ENCODE results near the gene NME7. TPM values are rescaled to one million over a fixed set of nuclear protein-coding genes. Genes with fewer than 3 reads are reported as not detected.

NME7 gene
- total RNA-seq, 1 donor from 2014 or later, result 23.6 TPM

DNA sequence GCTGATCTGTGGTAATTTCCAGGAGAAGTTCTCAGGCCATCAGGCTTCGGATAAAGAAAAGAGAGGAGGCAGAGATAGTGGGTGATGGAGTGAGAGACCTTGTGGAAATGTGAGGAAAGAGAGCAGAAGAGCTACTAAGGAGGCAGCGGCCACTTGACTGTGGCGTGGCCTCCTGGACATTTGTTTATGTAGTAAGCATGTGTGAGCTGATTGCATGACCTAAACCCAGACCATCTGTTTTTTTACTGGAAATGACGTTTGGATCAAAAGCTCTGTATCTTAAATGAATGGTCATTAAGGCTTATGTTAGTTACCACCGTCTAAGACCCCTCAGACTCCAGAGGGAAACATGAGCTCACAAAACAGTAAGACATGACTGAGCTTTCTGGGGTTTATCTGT is 247.5 kb downstream of the NME7 start:
- TF ChIP-seq, protein P1, sequence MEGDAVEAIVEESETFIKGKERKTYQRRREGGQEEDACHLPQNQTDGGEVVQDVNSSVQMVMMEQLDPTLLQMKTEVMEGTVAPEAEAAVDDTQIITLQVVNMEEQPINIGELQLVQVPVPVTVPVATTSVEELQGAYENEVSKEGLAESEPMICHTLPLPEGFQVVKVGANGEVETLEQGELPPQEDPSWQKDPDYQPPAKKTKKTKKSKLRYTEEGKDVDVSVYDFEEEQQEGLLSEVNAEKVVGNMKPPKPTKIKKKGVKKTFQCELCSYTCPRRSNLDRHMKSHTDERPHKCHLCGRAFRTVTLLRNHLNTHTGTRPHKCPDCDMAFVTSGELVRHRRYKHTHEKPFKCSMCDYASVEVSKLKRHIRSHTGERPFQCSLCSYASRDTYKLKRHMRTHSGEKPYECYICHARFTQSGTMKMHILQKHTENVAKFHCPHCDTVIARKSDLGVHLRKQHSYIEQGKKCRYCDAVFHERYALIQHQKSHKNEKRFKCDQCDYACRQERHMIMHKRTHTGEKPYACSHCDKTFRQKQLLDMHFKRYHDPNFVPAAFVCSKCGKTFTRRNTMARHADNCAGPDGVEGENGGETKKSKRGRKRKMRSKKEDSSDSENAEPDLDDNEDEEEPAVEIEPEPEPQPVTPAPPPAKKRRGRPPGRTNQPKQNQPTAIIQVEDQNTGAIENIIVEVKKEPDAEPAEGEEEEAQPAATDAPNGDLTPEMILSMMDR (IDR thresholded peaks at IDR 0.05), result no peak
- no peak for TF ChIP-seq POLR2AphosphoS5 (IDR thresholded peaks at IDR 0.05; ENCODE audit: insufficient read depth in 1 of 2, low read depth in 1 of 2)
- no peak for TF ChIP-seq POLR2A (IDR thresholded peaks at IDR 0.05)
- H3K4me1 ChIP-seq, result peaks cover 10% of the 10 kb centered on the region
- no peaks in the 10 kb centered on the region for H3K36me3 ChIP-seq
- no peak for DNase-seq (ENCODE audit: extremely low spot score in 2 of 2)
- intact Hi-C loops (cut with DNase I), result no loop called here
- no peak overlapping the region for H3K4me3 ChIP-seq
- no peaks in the 10 kb centered on the region for H3K27me3 ChIP-seq
- H3K27ac ChIP-seq, result no peak overlapping the region
- no peaks in the 10 kb centered on the region for H3K9me3 ChIP-seq

DNA sequence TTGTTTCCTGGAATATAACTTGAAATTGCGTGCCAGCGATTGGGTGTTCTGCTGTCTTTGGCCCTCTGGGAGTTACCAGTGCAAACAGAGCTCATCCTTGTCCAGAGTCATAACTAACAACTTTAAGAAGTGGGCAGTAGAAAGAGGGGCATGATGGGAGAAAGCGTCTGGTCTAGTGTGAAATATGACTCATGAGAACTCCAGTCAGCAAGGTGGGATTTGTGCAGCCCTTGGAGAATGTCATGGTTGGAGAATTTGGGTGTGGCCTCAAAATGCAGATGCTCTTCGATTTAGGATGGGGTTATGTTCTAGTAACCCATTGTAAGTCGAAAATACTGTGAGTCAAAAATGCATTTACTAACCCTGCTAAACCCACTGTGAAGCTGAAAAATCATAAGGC is 248.2 kb downstream of the NME7 start:
- no peak overlapping the region for H3K27ac ChIP-seq
- no peaks in the 10 kb centered on the region for H3K36me3 ChIP-seq
- no peak for DNase-seq (ENCODE audit: extremely low spot score in 2 of 2)
- intact Hi-C loops (cut with DNase I), result no loop called here
- TF ChIP-seq POLR2AphosphoS5 (IDR thresholded peaks at IDR 0.05; ENCODE audit: insufficient read depth in 1 of 2, low read depth in 1 of 2) (no peak), POLR2A (IDR thresholded peaks at IDR 0.05) (no peak)
- TF ChIP-seq, protein P1 (IDR thresholded peaks at IDR 0.05), result no peak
- peaks cover 10% of the 10 kb centered on the region for H3K4me1 ChIP-seq
- H3K27me3 ChIP-seq, result no peaks in the 10 kb centered on the region
- H3K4me3 ChIP-seq, result no peak overlapping the region
- no peaks in the 10 kb centered on the region for H3K9me3 ChIP-seq

DNA sequence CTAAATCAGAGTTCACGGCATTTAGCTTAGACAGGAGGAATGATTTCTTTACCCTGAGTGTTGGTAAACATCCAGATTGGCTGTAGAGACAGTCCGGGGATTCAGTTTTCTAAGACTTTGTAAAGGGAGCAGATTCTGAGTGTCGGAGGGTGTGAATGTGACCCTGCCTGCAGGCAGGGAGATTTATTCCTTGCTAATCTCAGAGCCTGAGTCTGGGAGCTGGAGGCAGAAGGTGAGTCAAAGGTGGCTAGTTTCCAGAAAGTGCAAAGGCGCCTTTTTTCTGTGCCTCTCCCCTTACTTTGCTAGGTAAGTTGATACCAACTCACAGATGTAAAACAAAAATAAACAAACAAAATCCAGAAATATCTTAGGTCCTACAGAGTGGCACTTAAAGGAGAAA is 249.4 kb downstream of the NME7 start:
- no peaks in the 10 kb centered on the region for H3K27me3 ChIP-seq
- peaks cover 10% of the 10 kb centered on the region for H3K4me1 ChIP-seq
- H3K4me3 ChIP-seq, result no peak overlapping the region
- no peak for TF ChIP-seq POLR2A (IDR thresholded peaks at IDR 0.05)
- TF ChIP-seq, protein P1 (IDR thresholded peaks at IDR 0.05), result no peak
- TF ChIP-seq POLR2AphosphoS5 (IDR thresholded peaks at IDR 0.05; ENCODE audit: insufficient read depth in 1 of 2, low read depth in 1 of 2), result no peak
- H3K9me3 ChIP-seq, result no peaks in the 10 kb centered on the region
- H3K36me3 ChIP-seq, result no peaks in the 10 kb centered on the region
- DNase-seq (ENCODE audit: extremely low spot score in 2 of 2), result no peak
- intact Hi-C loops (cut with DNase I), result no loop called here
- H3K27ac ChIP-seq, result no peak overlapping the region

DNA sequence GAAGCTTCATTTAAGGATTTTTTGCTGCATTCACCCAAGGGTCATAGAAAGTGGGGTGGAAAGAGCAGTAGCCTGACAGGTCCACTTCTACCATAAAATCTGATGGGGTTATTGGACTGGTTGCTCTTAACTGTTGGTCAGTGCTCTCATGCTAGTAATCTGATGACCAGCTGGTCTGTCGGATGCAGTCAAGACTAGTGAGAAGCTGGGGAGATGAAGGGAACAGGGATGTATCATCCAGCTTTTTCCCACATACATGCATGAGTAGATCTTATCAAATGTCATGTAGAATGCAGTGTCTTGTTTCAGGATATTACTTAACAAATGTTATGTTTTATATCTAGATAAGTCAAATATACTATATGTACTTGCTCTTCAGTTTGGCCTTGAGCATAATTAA is 250.0 kb downstream of the NME7 start:
- H3K36me3 ChIP-seq, result no peaks in the 10 kb centered on the region
- H3K27me3 ChIP-seq, result no peaks in the 10 kb centered on the region
- no peaks in the 10 kb centered on the region for H3K9me3 ChIP-seq
- no peak overlapping the region for H3K27ac ChIP-seq
- DNase-seq (ENCODE audit: extremely low spot score in 2 of 2), result no peak
- TF ChIP-seq, protein P1 (IDR thresholded peaks at IDR 0.05), result no peak
- TF ChIP-seq POLR2A (IDR thresholded peaks at IDR 0.05), result no peak
- TF ChIP-seq POLR2AphosphoS5 (IDR thresholded peaks at IDR 0.05; ENCODE audit: insufficient read depth in 1 of 2, low read depth in 1 of 2), result no peak
- intact Hi-C loops (cut with DNase I), result no loop called here
- peaks cover 10% of the 10 kb centered on the region for H3K4me1 ChIP-seq
- H3K4me3 ChIP-seq, result no peak overlapping the region

DNA sequence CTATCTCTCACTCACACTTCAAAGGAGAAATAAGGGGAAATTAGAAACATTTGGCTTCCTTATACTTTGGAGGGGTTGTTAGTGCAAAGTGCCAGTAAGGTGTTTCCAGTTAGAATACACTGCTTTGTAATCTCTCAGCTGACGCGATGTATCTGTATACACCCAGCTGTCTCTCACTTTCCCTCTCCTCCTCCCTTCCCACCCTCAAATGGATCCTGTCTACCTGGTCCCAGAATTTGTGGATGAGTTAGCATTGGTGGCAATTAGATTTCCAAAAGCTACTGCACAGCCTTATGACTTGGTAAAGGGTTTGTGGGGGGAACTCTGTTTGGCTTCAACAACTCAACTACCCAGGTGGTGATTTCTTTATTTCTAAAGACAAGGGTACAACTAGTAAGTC is 250.6 kb downstream of the NME7 start:
- Histone ChIP-seq H3K4me3 (no peak overlapping the region), H3K27me3 (no peaks in the 10 kb centered on the region), H3K27ac (no peak overlapping the region), H3K36me3 (no peaks in the 10 kb centered on the region), H3K4me1 (peaks cover 10% of the 10 kb centered on the region), H3K9me3 (no peaks in the 10 kb centered on the region)
- TF ChIP-seq POLR2AphosphoS5 (IDR thresholded peaks at IDR 0.05; ENCODE audit: insufficient read depth in 1 of 2, low read depth in 1 of 2) (no peak), POLR2A (IDR thresholded peaks at IDR 0.05) (no peak)
- TF ChIP-seq, protein P1 (IDR thresholded peaks at IDR 0.05), result no peak
- DNase-seq (ENCODE audit: extremely low spot score in 2 of 2), result no peak
- intact Hi-C loops (cut with DNase I), result no loop called here

All from vagina (tissue), 2 donors.